ENCODE data around the gene PLEKHS1. TPM values are rescaled to one million over a fixed set of nuclear protein-coding genes. Genes with fewer than 3 reads are reported as not detected.

Gene PLEKHS1
- 0.05 to 0.19 TPM (median 0.08 TPM) in 4 of 5 replicates, not detected in the other for total RNA-seq (2022; extraction: Qiagen RNA extraction; ENCODE audit: low read depth)

GRCh38 chr10:113751181-113751732 lies at the start of gene PLEKHS1:
PLEKHS1 (plus strand) TSS chr10:113751682; CDS start chr10:113755278, 3,596 bp downstream.

Other genes with a start within 250 kb of the PLEKHS1 start
- 0.03 to 0.13 TPM (median 0.08 TPM) in 4 of 5 replicates, not detected in the other for gene HABP2, start 198.6 kb upstream of the PLEKHS1 start, total RNA-seq (2022; extraction: Qiagen RNA extraction; ENCODE audit: low read depth)
- gene NRAP, start 87.6 kb upstream of the PLEKHS1 start, total RNA-seq (2022; extraction: Qiagen RNA extraction; ENCODE audit: low read depth): not detected in 5 replicates
- 31.5 to 42.2 TPM (median 38.4 TPM) in 5 replicates for gene CASP7, start 71.8 kb upstream of the PLEKHS1 start, total RNA-seq (2022; extraction: Qiagen RNA extraction; ENCODE audit: low read depth)
- gene DCLRE1A, start 102.4 kb downstream of the PLEKHS1 start, total RNA-seq (2022; extraction: Qiagen RNA extraction; ENCODE audit: low read depth): 9.9 to 12.3 TPM (median 10.4 TPM) in 5 replicates
- gene NHLRC2, start 103.0 kb downstream of the PLEKHS1 start, total RNA-seq (2022; extraction: Qiagen RNA extraction; ENCODE audit: low read depth): 6.2 to 9.6 TPM (median 7.0 TPM) in 5 replicates

All from A549 treated with DMSO at 1 μM for 4 hours (cell line).